ENCODE data around the gene C4orf50. TPM values are rescaled to one million over a fixed set of nuclear protein-coding genes. Genes with fewer than 3 reads are reported as not detected.

The C4orf50 gene
- total and polyA plus RNA-seq, 2 of the 8 experiments (the other 6 are each of a cell fraction or from before 2014, with no cell fraction given), result 0.08 to 0.22 TPM

GRCh38 chr4:6008766-6009385, 9.4 kb downstream of the C4orf50 start:
- Histone ChIP-seq H3K9me3 (ENCODE audit: insufficient read depth in 2 of 2, low read depth in 1 of 2, low read length in 1 of 2) (peaks cover 0 to 4% of the 10 kb centered on the region in 2 experiments; a peak in 1 of 4 replicates), H3K27me3 (replicated peaks in 1 of 4; ENCODE audit: control insufficient read depth in 3 of 4, extremely low read depth in 1 of 4, insufficient read depth in 3 of 4, low read length in 3 of 4) (peaks cover 0 to 22% (median 17%) of the 10 kb centered on the region in 4 experiments; a peak in 6 of 7 replicates), H2BK20ac (ENCODE audit: low read length) (no peak overlapping the region), H3K36me3 (ENCODE audit: control insufficient read depth in 2 of 4, insufficient read depth in 4 of 4, low read length in 3 of 4) (no peaks in the 10 kb centered on the region), H3K23me2 (ENCODE audit: low read depth, low read length) (peaks cover 9% of the 10 kb centered on the region; the same call in 1 of the 2 replicates), H4K91ac (replicated peaks; ENCODE audit: insufficient read length, low read length) (no peak overlapping the region), H3K79me2 (ENCODE audit: control insufficient read depth in 1 of 2, insufficient read depth in 2 of 2, low read length in 2 of 2) (no peaks in the 10 kb centered on the region), H4K5ac (ENCODE audit: insufficient read length, low read depth, low read length) (no peak overlapping the region), H2BK120ac (replicated peaks; ENCODE audit: low read depth, low read length) (no peak overlapping the region), H2AK5ac (ENCODE audit: low read depth, low read length) (no peak overlapping the region), H3K9ac (replicated peaks in 1 of 4; ENCODE audit: extremely low read depth in 1 of 4, low read depth in 3 of 4, low read length in 3 of 4) (no peak overlapping the region), H3K4me3 (ENCODE audit: extremely low read depth in 1 of 4, insufficient read depth in 2 of 4, low read depth in 3 of 4, low read length in 4 of 4) (no peak overlapping the region), H3K56ac (replicated peaks; ENCODE audit: insufficient read length, low read depth, low read length) (no peak overlapping the region), H2BK12ac (ENCODE audit: low read depth, low read length) (no peak overlapping the region), H4K20me1 (replicated peaks in 1 of 2; ENCODE audit: control insufficient read depth in 1 of 2, insufficient read depth in 2 of 2, low read length in 2 of 2) (peaks cover 0 to 5% of the 10 kb centered on the region in 2 experiments), H3K79me1 (ENCODE audit: low read depth, low read length) (no peaks in the 10 kb centered on the region), H3K27ac (ENCODE audit: low read depth, low read length) (no peak overlapping the region), H4K8ac (ENCODE audit: extremely low read depth, insufficient read depth, low read length) (no peak overlapping the region), H2BK15ac (ENCODE audit: low read length) (no peak overlapping the region), H3K4ac (replicated peaks; ENCODE audit: insufficient read length, low read depth, low read length) (no peak overlapping the region), H3K4me2 (ENCODE audit: insufficient read depth in 1 of 2, low read depth in 2 of 2, low read length in 2 of 2) (peak overlapping the region in 1 of 2 experiments; percentile 31; a peak in 1 of 4 replicates), H3K18ac (ENCODE audit: extremely low read depth, low read length) (no peak overlapping the region), H3K4me1 (replicated peaks in 1 of 4; ENCODE audit: control insufficient read depth in 3 of 4, insufficient read depth in 4 of 4, low read length in 3 of 4) (no peaks in the 10 kb centered on the region; a peak in 1 of 7 replicates), H3K23ac (ENCODE audit: insufficient read length) (no peak overlapping the region), H2BK5ac (ENCODE audit: low read depth, low read length) (no peak overlapping the region), H3K14ac (ENCODE audit: insufficient read length) (no peak overlapping the region), H2AFZ (ENCODE audit: low read length) (no peak overlapping the region)
- CTCF ChIA-PET (ENCODE audit: partially characterized antibody), result interaction anchor here (0.7 to 5.9 kb wide), 12 partner anchors 10 to 323 kb away, joined by 3 to 62 read pairs (median 6); partner anchors contain the start of gene C4orf50
- no peak for FAIRE-seq
- POLR2A ChIA-PET (ENCODE audit: partially characterized antibody), result interaction anchor here (1.3 kb wide), 1 partner anchor 52 kb away, joined by 3 read pairs; no protein-coding TSS in a partner anchor
- WGBS, 2 experiments (ENCODE audit: extremely low coverage in 1 of 2, insufficient coverage in 1 of 2, insufficient read length in 1 of 2, insufficient replicate concordance in 2 of 2, low coverage in 1 of 2, low lambda C conversion rate in 2 of 2, missing lambda C conversion rate in 1 of 2), result 85% methylated on average over 19 of the region's 19 CpGs; no CpG with 5 or more reads in 1 of the 2 experiments
- TF ChIP-seq CTBP2 (IDR thresholded peaks at IDR 0.05; ENCODE audit: borderline replicate concordance, insufficient read depth, insufficient read length, low read length) (no peak), CHD2 (IDR thresholded peaks at IDR 0.05; ENCODE audit: low read length) (no peak), SAP30 (IDR thresholded peaks at IDR 0.05; ENCODE audit: insufficient read depth, insufficient replicate concordance, low read length) (no peak), JUND (IDR thresholded peaks at IDR 0.05; ENCODE audit: low read length) (no peak), HDAC2 (IDR thresholded peaks at IDR 0.05; ENCODE audit: borderline replicate concordance in 1 of 2, low read depth in 2 of 2, low read length in 2 of 2) (no peak), SIN3A (conservative IDR thresholded peaks at IDR 0.05 in 1 of 2, IDR thresholded peaks at IDR 0.05 in 1 of 2; ENCODE audit: low read depth in 1 of 2, low read length in 2 of 2) (no peak), EZH2 (IDR thresholded peaks at IDR 0.05; ENCODE audit: low read depth, low read length, severe bottlenecking) (no peak), RBBP5 (IDR thresholded peaks at IDR 0.05; ENCODE audit: borderline replicate concordance, low read depth, low read length) (no peak)
- DNase-seq (ENCODE audit: low read depth in 1 of 2, low spot score in 2 of 2), result no peak

All from H1 (cell line).